Rectal smooth muscle tissue (tissue), 1 donor: ENCODE measurements around the gene KCNRG.

Source experiments
- H3K27ac ChIP-seq: one replicate; pipeline ENCODE4 v1.7.0; 2013; ENCODE audit warnings: low read depth, low read length, inconsistent platforms
- H3K27me3 ChIP-seq: one replicate; pipeline ENCODE4 v1.7.0; 2013; ENCODE audit warnings: low read length; ENCODE audit not compliant: control insufficient read depth, insufficient read depth
- H3K36me3 ChIP-seq: one replicate; pipeline ENCODE4 v1.7.0; 2013; ENCODE audit warnings: low read length; ENCODE audit not compliant: control insufficient read depth, insufficient read depth
- H3K4me1 ChIP-seq: one replicate; pipeline ENCODE4 v1.7.0; 2013; ENCODE audit warnings: low read length; ENCODE audit not compliant: control insufficient read depth, insufficient read depth
- H3K4me3 ChIP-seq: one replicate; pipeline ENCODE4 v1.7.0; 2013; ENCODE audit warnings: low read length
- H3K9ac ChIP-seq: one replicate; pipeline ENCODE4 v1.7.0; 2013; ENCODE audit warnings: low read length

Gene KCNRG

GRCh38 chr13:50068508-50068907 lies 53.3 kb downstream of the KCNRG start:
- Histone ChIP-seq H3K36me3 (no peaks in the 10 kb centered on the region), H3K27me3 (no peaks in the 10 kb centered on the region), H3K4me1 (no peaks in the 10 kb centered on the region), H3K27ac (no peak overlapping the region), H3K4me3 (no peak overlapping the region), H3K9ac (no peak overlapping the region)

- Histone ChIP-seq H3K4me3 (no peak overlapping the region), H3K4me1 (no peaks in the 10 kb centered on the region), H3K9ac (no peak overlapping the region), H3K27me3 (no peaks in the 10 kb centered on the region), H3K36me3 (no peaks in the 10 kb centered on the region), H3K27ac (no peak overlapping the region)
Measured at GRCh38 chr13:50069261-50069660, 54.0 kb downstream of the KCNRG start.

GRCh38 chr13:50070186-50070585 lies 54.9 kb downstream of the KCNRG start:
- Histone ChIP-seq H3K27me3 (no peaks in the 10 kb centered on the region), H3K9ac (no peak overlapping the region), H3K4me3 (no peak overlapping the region), H3K36me3 (no peaks in the 10 kb centered on the region), H3K27ac (no peak overlapping the region), H3K4me1 (no peaks in the 10 kb centered on the region)
